GM18499 (cell line): ENCODE measurements around the gene UTP4.
"Not testable (repeated sequence)": the region's sequence is repeated elsewhere in the genome, so short reads cannot be mapped to it uniquely, and the experiment has no call there.

Experiments used
- ATAC-seq: cut with Tn5 transposase; IDR thresholded peaks from one replicate; pipeline ENCODE4 v1.9.1; 2021; ENCODE audit warnings: moderate number of reproducible peaks; ENCODE audit not compliant: insufficient read depth, unreplicated experiment

The UTP4 gene

DNA sequence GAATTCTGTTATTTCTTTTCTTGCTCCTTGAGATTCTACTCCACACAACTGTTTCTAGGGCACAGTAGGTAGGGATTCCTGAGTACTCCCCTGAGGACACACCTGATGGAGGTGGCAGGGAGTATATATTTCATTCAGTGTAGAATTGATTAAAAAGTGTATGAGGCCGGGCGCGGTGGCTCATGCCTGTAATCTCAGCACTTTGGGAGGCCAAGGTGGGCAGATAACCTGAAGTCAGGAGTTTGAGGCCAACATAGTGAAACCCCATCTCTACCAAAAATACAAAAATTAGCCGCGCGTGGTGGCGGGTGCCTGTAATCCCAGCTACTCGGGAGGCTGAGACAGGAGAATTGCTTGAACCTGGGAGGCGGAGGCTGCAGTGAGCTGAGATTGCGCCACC is 5.6 kb upstream of the UTP4 start:
- not testable (repeated sequence) for ATAC-seq

DNA sequence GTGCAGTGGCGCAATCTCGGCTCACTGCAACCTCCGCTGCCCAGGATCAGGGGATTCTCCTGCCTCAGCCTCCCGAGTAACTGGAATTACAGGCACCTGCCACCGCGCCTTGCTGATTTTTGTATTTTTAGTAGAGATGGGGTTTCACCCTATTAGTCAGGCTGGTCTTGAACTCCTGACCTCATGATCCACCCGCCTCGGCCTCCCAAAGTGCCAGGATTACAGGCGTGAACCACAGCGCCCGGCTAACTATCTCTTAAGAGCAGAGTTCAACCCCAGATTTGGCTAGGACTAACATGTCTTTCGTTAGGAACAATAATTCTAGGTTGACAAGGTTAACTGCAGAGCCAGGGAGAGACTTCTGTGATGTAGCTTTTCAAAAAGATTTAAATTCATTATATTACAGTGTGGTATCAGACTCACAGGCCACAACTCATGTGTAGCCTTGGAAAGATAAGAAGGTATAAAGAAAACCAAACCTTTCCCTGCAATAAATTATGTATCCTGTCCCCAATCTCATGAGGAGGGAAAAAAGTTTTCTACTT is 4.4 kb upstream of the UTP4 start:
- no peak for ATAC-seq

DNA sequence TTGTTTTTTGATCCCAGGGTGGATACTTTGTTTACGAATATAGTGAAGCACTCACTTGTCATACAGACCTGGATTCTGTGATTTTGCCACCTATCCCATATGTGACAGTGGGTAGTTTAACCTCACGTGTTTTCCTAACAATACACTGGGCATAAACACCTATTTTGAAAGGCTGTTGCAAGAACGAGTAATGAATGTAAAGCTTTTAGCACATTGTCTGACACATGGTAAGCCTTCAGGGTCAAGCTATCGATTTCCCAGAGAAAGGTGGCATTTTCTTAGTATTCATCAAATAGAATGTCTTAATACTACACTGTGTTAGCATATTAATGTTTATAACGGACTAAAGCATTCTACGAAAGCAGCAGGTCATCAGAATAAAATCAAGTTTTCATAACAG is 2.0 kb upstream of the UTP4 start:
- no peak for ATAC-seq

DNA sequence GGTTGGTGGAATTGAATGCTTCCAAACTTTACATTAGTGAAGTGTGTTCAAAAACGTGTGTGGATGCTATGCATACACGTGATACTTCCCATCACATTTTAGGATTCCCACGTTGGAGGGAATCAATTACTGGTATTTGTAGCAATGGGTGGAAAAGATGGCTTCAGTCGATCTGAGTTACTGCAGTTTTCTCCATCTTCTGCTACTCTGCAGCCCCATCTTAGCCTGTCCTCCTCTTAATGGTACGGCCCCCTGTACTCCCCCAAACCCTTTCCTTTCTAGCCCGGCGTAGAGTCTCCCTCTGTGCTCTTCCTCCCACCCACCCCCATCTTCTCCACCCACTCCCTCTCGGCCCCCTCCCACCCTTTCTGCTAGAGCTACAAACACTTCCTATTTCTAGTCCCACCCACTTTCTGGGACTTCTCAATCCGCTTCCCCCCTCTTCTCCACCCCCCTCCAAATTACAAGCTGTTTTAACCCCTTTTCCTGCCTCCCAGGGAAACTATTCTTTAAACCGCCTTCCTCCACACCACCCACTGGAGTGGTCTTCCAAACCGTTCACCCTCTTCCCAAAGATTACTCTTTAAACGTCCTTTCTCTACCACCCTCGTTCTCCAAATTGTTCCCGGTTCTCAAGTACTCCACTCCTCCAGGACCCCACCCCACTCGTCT is 1.1 kb upstream of the UTP4 start:
- no peak for ATAC-seq

DNA sequence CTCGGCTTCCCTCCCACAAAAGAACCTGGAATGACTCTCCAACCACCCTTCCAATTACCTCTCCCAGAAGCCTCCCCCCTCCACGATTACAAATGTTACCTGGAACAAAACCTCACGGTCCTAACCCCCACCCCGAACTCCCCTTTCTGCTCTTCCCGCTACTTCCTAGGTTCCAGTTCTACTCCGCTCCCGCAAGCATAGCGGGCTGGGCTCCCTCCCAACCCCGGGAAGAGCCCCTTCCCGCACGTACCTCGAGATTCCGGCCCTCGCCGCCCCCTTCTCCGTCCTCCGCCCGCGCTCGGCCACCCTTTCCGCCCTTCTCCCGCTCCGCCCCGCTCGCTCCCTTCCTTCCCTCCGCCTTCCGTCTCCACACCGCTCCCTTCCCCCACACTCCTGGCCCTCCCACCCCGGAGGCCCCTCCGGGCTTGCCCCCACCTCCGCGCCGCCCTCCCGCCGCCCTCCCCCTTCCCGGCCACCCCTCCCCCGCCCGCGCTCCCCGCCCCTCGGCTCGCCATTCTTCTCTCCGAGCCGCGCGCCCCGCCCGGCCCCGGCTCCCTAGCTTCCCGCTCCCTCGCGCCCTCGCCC is 518 bp upstream of the UTP4 start:
- ATAC-seq = no peak

DNA sequence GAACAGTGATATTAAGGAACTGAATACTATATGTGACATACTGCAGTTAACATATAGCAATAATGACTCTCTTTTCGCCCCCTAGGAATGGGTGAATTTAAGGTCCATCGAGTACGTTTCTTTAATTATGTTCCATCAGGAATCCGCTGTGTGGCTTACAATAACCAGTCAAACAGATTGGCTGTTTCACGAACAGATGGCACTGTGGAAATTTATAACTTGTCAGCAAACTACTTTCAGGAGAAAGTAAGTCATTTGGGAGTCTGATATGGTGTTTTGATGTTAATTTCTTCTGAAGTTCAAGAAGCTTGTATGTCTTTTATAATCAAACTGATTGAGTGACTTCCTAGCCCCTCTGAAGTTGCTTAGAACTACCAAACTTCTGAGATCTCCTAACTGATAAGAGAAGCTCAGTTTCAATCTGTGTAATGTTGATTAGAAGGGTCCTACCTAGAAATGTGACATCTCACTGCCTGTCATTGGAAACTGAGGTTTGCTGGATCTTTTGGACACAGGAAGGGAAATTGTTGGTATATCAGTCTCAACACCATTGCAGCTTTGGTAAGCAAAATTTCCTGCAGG is 1.0 kb downstream of the UTP4 start:
- ATAC-seq = no peak

DNA sequence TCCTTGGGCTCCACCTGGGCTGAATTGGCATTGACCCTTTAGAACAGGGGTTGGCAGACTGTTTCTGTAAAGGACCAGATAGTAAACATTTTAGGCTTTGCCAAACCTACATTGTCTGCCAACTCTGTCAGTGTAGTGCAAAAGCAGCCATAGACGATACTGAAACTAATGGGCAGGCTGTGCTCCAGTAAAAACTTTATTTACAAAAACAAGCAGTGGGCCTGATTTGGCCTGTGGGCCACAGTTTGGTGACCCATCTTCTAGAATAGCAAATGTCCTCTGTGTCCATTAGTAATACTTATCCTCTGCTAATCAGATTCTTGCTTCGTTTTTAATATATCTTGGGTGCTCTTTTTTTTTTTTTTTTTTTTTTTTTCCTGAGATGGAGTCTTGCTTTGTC is 6.2 kb downstream of the UTP4 start:
- no peak for ATAC-seq

DNA sequence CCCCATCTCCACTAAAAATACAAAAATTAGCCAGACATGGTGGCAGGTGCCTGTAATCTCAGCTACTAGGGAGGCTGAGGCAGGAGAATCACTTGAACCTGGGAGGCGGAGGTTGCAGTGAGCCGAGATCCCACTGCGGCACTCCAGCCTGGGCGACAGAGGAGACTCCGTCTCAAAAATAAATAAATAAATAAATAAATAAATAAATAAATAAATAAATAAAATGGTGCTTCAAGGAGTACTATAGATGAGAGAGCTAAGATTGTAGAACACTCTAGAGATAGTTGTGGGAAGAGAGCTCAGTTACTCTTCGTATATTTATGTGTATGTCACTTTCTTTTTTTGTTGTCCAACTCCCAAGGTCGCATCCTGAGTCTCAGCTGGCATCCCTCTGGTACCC is 7.0 kb downstream of the UTP4 start:
- not testable (repeated sequence) for ATAC-seq

DNA sequence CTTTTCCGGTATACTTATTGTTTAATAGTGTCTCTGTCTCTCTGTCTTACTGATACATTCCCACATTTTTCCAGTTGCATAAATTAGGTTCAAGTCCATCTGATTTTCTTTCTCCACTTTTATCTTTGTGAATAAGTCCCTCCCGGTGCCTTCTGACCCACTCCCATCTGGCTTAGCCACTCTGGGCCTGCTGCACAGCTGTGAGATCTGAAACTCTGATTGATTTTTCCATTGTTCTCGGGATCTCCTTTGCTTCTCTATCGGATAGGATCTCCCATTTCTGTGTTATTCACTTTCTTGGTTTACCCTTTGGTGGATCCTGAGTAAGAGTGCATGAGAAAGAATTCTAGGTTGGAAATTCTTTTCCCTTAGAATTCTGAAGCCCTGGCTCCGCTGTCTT is 8.6 kb downstream of the UTP4 start:
- ATAC-seq = no peak

DNA sequence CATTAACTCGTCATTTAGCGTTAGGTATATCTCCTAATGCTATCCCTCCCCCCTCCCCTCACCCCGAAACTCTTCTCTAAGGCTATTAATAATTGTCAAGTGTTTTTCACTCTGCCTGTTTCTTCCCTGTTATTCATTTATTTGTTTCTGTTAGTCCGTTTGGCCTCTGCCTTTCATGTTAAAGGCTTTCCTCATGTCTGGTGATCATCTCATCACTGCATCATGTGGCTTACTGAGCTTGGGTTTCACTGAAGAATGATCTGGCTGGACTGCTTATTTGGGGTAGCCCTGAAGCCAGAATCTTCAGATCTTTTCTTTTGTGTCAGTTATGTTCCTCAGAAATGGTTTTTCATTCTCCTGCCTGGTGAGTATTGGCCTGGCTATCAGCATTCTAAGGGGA is 9.5 kb downstream of the UTP4 start:
- no peak for ATAC-seq

DNA sequence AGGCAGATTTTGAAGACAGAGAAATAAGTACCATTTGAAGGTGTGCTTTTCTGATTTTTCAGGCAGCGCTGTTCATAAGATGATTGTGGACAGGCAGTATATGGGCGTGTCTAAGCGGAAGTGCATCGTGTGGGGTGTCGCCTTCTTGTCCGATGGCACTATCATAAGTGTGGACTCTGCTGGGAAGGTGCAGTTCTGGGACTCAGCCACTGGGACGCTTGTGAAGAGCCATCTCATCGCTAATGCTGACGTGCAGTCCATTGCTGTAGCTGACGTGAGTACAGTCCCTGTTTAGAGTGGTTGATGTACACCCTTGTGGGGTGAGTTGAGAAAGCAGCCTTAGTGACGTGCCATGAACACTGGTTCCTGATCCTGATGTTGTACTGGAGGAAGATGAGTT is 10.7 kb downstream of the UTP4 start:
- no peak for ATAC-seq

DNA sequence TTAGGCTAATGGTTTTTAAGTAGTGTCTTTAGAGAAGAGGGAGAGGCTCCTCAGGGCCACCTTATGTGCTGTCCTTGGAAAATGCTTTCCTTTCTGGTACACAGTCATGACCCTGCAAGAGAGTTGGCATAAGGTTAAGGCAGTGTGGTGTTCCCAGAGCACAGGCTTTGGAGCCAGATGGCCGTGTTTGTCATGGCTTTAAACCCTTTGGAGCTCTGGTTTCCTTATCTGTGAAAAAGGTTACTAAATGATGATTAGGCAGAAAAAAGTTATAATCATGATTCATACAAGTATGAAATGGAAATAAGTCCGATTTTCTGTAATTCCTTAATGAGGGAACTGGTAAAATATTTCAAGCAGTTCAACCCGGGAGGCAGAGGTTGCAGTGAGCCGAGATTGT is 13.2 kb downstream of the UTP4 start:
- no peak for ATAC-seq

DNA sequence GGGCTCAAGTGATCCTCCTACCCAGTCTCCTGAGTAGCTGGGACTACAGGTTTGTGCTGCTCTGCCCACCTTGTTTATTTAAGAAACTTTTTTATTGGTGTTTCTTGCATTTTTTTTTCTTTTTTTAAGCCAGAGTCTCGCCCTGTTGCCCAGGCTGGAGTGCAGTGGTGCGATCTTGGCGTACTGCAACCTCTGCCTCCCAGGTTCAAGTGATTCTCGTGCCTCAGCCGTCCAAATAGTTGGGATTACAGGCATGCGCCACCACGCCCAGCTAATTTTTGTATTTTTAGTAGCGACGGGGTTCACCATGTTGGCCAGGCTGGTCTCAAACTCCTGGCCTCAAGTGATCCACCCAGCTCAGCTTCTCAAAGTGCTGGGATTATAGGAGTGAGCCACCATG is 17.2 kb downstream of the UTP4 start:
- not testable (repeated sequence) for ATAC-seq

DNA sequence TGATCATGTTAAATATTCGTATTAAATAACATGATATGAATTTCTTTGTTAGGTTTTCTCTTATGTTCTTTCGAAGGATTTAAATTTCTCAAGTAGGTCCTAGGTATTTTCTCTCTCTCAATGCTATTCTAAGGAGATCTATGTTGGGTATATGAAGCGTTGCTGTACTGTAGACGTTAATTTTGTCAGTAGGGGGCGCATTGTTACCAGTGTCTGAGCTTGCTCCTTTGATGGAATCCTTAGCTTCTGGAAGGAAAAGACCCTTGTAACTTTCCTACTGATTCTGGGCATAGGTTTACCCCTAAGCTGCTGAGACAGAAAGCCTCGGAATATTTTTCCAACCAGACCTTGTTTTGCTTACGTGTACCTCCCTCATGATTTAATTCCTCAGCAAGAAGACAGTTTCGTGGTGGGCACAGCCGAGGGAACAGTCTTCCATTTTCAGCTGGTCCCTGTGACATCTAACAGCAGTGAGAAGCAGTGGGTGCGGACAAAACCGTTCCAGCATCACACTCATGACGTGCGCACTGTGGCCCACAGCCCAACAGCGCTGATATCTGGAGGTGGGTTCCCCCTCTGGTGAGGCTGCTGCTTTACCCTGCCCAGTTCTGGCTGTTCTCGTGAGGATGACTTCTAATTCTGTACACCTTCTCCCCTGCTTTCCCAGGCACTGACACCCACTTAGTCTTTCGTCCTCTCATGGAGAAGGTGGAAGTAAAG is 17.9 kb downstream of the UTP4 start:
- ATAC-seq = no peak

DNA sequence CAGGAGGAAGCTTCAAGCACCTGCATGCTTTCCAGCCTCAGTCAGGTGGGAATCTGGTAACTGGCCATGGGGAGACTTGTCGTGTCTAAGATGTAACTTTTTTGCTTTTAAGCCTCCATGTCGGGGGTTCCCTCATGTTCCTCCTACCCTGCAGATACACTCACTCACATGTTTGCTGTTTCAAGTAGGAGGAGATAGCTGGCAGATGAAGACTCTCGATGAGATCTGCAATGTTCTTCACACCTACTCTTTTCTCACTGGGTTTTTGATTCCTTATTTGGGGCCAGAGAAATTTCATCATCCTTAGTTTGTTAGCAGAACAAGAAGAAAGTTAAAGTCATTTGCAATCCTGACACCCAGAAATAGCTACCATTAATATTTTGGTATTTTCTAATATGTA is 24.7 kb downstream of the UTP4 start:
- no peak for ATAC-seq

DNA sequence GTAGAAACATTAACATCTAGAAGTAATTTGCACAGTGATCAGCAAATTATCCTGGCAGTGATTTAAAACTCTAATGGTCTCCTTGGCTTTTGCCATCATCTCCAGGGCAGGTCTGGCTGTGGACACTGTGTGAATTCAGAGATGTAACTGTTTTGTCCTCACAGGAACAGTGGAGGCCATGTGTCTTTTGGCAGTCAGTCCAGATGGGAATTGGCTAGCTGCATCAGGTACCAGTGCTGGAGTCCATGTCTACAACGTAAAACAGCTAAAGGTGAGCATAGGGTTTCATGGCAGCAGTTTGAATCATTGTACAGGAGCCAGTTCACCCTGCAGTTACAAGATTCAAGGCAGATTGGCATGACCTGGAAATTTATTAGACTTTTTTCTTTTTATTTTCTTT is 27.7 kb downstream of the UTP4 start:
- ATAC-seq = no peak

DNA sequence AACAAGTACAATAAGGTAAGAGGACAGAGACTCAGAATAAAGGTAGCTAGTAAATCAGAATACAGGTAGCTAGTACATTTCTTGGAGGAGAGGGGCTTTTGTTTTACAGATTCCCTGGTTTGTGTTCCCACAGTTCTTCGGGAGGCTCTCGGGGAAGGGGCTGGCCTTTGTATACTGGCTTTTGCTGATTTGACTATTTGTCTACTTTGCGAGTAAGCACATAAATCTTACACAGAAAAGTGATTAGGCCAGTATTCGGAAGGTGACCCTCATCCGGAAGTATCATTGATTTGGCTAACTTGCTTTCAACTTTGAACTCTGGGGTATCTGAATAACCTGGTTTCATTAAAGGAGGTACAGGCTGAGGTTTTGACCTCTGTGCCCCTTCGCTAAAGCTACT is 33.1 kb downstream of the UTP4 start:
- ATAC-seq = no peak

DNA sequence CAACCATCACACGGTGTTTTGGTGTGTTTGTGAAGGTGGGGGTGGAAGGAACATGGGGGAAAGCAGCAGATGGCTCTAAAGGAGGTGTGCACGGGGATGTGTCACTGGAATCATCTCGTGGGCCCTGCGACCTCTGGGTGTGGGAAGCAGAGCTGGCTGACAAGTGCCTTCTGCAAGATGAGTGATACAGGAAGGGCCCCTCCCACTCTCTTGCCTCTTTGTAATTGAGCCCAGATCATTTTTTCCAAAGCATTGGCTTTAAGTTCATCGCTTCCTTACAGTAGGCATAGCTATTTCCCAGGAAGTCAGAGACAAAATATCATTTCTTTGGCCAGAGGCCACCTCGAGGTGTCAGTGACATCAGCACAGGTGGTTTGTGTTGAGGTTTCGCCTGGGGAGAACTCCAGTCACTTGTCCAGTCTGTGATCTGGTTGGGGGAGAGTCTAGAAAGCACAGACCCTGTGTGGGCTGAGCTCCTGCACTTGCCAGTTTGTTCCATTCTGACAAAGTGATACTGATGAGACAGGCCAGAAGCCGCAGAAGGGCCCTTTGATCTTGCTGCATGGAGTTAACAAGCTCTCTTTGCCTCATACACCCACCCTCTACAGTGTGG is 33.9 kb downstream of the UTP4 start:
- ATAC-seq = no peak

DNA sequence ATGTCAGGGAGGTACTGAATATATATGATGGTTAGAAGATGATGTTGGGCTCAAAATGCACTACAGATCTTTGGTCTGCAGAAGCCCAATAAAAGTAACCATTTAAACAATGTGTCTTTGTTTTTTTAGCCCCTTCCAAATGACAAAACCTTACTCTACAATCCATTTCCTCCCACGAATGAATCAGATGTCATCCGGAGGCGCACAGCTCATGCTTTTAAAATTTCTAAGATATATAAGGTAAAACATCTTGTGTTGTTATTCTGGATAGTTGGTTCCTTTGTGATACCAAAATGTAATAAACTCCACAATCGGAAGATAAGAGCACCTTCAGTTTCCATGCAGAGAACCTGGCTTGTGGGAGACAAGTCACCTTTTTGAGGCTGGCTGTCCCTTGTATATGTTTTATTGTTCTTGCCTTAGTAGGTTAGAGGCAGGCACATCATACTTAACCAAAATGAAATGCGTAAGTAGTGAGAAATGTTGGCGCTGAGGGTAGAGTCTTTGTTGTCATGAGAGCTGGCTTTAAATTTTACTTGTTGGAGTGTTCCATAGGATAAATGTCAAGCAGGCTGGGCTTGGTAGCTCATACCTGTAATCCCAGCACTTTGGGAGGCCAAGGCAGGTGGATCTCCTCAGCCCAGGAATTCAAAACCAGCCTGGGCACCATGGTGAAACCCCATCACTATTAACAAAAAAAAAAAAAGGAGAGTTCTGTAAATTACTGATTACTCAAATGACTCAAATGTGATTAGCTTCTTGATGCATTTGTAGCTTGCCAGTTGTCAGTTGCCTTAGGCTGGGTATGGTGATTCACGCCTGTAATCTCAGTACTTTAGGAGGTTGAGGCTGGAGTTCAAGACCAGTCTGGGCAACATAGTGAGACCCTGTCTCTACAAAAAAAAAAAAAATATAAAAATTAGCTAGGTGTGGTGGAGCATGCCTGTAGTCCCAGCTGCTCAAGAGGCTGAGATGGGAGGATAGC is 34.8 kb downstream of the UTP4 start:
- ATAC-seq = no peak

DNA sequence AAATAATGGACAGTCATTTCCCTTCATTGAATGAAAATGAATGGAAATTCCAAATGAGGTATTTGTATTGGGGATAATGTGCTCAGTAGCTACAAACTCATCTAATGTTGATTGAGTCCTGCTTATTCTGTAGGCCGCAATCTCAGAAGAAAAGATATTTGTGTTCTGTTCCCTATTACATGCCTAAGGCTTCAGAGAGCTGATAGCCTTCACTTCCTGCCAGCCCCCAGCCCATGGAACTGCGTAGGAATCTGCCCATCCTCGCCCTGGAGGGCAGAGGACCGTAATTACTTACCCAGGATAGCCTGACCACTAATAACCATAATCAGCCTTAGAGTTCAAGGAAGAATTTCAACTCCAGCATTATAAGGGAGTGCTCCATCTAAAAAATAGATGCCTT is 36.6 kb downstream of the UTP4 start:
- ATAC-seq = no peak
